Endothelial cell (in vitro differentiated cells): ENCODE results near the gene COX7C. TPM values are rescaled to one million over a fixed set of nuclear protein-coding genes. Genes with fewer than 3 reads are reported as not detected.

Source experiments
- DNase-seq: peaks from one replicate; pipeline ENCODE4 v3.0.0; 2021; ENCODE audit warnings: low spot score
- H3K27ac Mint-ChIP-seq: one replicate; pipeline ENCODE4 v1.8.0; 2021; ENCODE audit warnings: mixed read lengths, inconsistent platforms; ENCODE audit not compliant: unreplicated experiment
- H3K27me3 Mint-ChIP-seq: one replicate; pipeline ENCODE4 v1.8.0; 2021; ENCODE audit warnings: mild to moderate bottlenecking, moderate library complexity, mixed read lengths, inconsistent platforms; ENCODE audit not compliant: unreplicated experiment
- H3K36me3 Mint-ChIP-seq: one replicate; pipeline ENCODE4 v1.8.0; 2021; ENCODE audit warnings: mild to moderate bottlenecking, low read depth, mixed read lengths, inconsistent platforms; ENCODE audit not compliant: unreplicated experiment
- H3K4me1 Mint-ChIP-seq: one replicate; pipeline ENCODE4 v1.8.0; 2021; ENCODE audit warnings: mild to moderate bottlenecking, mixed read lengths, inconsistent platforms; ENCODE audit not compliant: unreplicated experiment
- H3K4me3 Mint-ChIP-seq: one replicate; pipeline ENCODE4 v1.8.0; 2021; ENCODE audit warnings: mild to moderate bottlenecking, mixed read lengths, inconsistent platforms; ENCODE audit not compliant: unreplicated experiment
- H3K9me3 Mint-ChIP-seq: one replicate; pipeline ENCODE4 v1.8.0; 2021; ENCODE audit warnings: mixed read lengths, inconsistent platforms; ENCODE audit not compliant: unreplicated experiment
- CTCF ChIP-seq: fragments of 200-600 bp; sonication (generic); IDR thresholded peaks from one replicate; pipeline ENCODE4 v1.5.0; 2021; ENCODE audit warnings: antibody characterized with exemption; ENCODE audit not compliant: unreplicated experiment
- total RNA-seq: library from RNA; stranded (reverse); fragmentation: NEBNext Ultra II Directional; extraction: Animal tissue kit (Norgen Biotek cat#: 25700); gene quantifications from one replicate; pipeline ENCODE4 v1.2.1, GENCODE V29; 2021; ENCODE audit not compliant: unreplicated experiment

Gene COX7C
- total RNA-seq, 1 donor from 2014 or later = 434 TPM

GRCh38 chr5:86579502-86579901 lies 38.2 kb upstream of the COX7C start:
- no peaks in the 10 kb centered on the region for H3K27me3 Mint-ChIP-seq
- H3K4me3 Mint-ChIP-seq = no peak overlapping the region
- no peaks in the 10 kb centered on the region for H3K36me3 Mint-ChIP-seq
- H3K9me3 Mint-ChIP-seq = no peaks in the 10 kb centered on the region
- DNase-seq = no peak
- H3K4me1 Mint-ChIP-seq = no peaks in the 10 kb centered on the region
- no peak overlapping the region for H3K27ac Mint-ChIP-seq
- TF ChIP-seq CTCF = no peak

GRCh38 chr5:86596476-86596875 lies 21.3 kb upstream of the COX7C start:
- TF ChIP-seq CTCF = no peak
- DNase-seq = no peak
- no peaks in the 10 kb centered on the region for H3K36me3 Mint-ChIP-seq
- H3K27ac Mint-ChIP-seq = no peak overlapping the region
- no peaks in the 10 kb centered on the region for H3K27me3 Mint-ChIP-seq
- no peak overlapping the region for H3K4me3 Mint-ChIP-seq
- no peaks in the 10 kb centered on the region for H3K9me3 Mint-ChIP-seq
- no peaks in the 10 kb centered on the region for H3K4me1 Mint-ChIP-seq

- DNase-seq = no peak
- TF ChIP-seq CTCF = no peak
- no peaks in the 10 kb centered on the region for H3K9me3 Mint-ChIP-seq
- H3K4me1 Mint-ChIP-seq = no peaks in the 10 kb centered on the region
- no peaks in the 10 kb centered on the region for H3K27me3 Mint-ChIP-seq
- no peak overlapping the region for H3K4me3 Mint-ChIP-seq
- no peak overlapping the region for H3K27ac Mint-ChIP-seq
- H3K36me3 Mint-ChIP-seq = no peaks in the 10 kb centered on the region
These were observed 11.9 kb upstream of the COX7C start for GRCh38 chr5:86605881-86606280.

GRCh38 chr5:86613455-86613854 lies 4.3 kb upstream of the COX7C start:
- no peak for TF ChIP-seq CTCF
- DNase-seq = no peak
- H3K27ac Mint-ChIP-seq = no peak overlapping the region
- H3K36me3 Mint-ChIP-seq = no peaks in the 10 kb centered on the region
- H3K27me3 Mint-ChIP-seq = no peaks in the 10 kb centered on the region
- H3K4me3 Mint-ChIP-seq = no peak overlapping the region
- peaks cover 4% of the 10 kb centered on the region for H3K4me1 Mint-ChIP-seq
- no peaks in the 10 kb centered on the region for H3K9me3 Mint-ChIP-seq

GRCh38 chr5:86617309-86617755 lies 409 bp upstream of the COX7C start:
- no peak for TF ChIP-seq CTCF
- Mint-ChIP-seq H3K9me3 (no peaks in the 10 kb centered on the region), H3K27me3 (no peaks in the 10 kb centered on the region), H3K4me3 (peak overlapping the region; percentile 98), H3K4me1 (peaks cover 6% of the 10 kb centered on the region), H3K27ac (no peak overlapping the region), H3K36me3 (peaks cover 12% of the 10 kb centered on the region)
- no peak for DNase-seq
